ENCODE results near the gene NXPE3.

GRCh38 chr3:101861789-101862415, 82.9 kb downstream of the NXPE3 start:
- TF ChIP-seq CTCF (IDR thresholded peaks at IDR 0.05), result no peak
- no peak for TF ChIP-seq POLR2A (IDR thresholded peaks at IDR 0.05)
